ENCODE measurements around the gene SFXN4.

DNA sequence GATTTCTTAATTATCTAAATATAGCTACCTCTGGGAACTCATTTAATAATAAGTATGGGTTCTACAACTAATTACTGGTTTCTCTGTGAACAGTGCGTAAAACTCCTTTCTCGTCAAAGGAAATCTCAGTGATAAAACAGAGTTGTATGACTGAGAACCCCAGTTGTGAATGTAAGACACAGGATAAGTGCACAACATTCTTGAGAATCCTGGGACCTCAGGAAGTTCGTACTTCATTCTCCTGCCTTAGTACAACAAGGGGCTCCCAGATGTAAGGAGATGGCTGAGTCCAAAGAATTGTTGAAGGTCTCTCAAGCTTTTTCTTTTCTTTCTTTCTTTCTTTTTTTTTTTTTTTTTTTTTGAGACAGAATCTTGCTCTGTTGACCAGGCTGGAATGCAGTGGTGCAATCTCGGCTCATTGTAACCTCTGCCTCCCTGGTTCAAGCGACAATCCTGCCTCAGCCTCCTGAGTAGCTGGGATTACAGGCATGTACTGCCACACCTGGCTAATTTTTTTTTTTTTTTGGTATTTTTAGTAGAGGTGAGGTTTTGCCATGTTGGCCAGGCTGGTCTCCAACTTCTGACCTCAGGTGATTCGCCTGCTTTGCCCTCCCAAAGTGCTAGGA is 49.1 kb downstream of the SFXN4 start:
- TF ChIP-seq POLR2AphosphoS5 (IDR thresholded peaks at IDR 0.05; ENCODE audit: low read depth, low read length) (no peak), POLR2A (IDR thresholded peaks at IDR 0.05; ENCODE audit: low read depth, low read length) (no peak), TAF1 (IDR thresholded peaks at IDR 0.05; ENCODE audit: low read depth, low read length) (no peak), SPI1 (IDR thresholded peaks at IDR 0.05; ENCODE audit: low read depth, low read length) (no peak)

Measured in GM12891 (cell line).